HEK293 (cell line): ENCODE data around the gene TRMU.

Source experiments
- CTCF ChIA-PET: fragments of 350-600 bp; formaldehyde crosslinking; extraction: SDS; loops from one replicate; lab custom pipeline; 2021; ENCODE audit warnings: antibody characterized with exemption; lab: Yijun Ruan, JAX
- POLR2A ChIA-PET: fragments of 300-600 bp; formaldehyde crosslinking; extraction: SDS; loops from one replicate; lab custom pipeline; 2020; ENCODE audit warnings: antibody characterized with exemption, inconsistent platforms; lab: Yijun Ruan, JAX
- H3K27ac ChIP-seq: fragments of 200-500 bp; sonication (Bioruptor generic); 2 replicates; pipeline ENCODE4 v1.5.1; 2014; ENCODE audit warnings: low read depth, low read length, control low read depth, inconsistent platforms; ENCODE audit errors: extremely low read depth
- H3K36me3 ChIP-seq, 2 experiments: fragments of 200-500 bp in 1 of 2; sonication (Bioruptor generic) in 1 of 2; 1 replicate in 1 of 2; 2 replicates in 1 of 2; pipeline ENCODE4 v1.5.1; 2014 to 2017; ENCODE audit warnings: inconsistent platforms in 2 of 2, low read length in 2 of 2; ENCODE audit not compliant: control insufficient read depth in 2 of 2, insufficient read depth in 1 of 2
- H3K4me1 ChIP-seq: fragments of 200-500 bp; sonication (Bioruptor generic); 2 replicates; pipeline ENCODE4 v1.5.1; 2014; ENCODE audit warnings: mild to moderate bottlenecking, low read length, inconsistent platforms; ENCODE audit not compliant: control insufficient read depth, insufficient read depth
- H3K4me3 ChIP-seq: 2 replicates; pipeline ENCODE4 v1.5.1; 2011; ENCODE audit warnings: low read depth, mild to moderate bottlenecking, control low read depth, low read length, moderate library complexity
- H3K9me3 ChIP-seq: fragments of 200-500 bp; sonication (Bioruptor generic); 2 replicates; pipeline ENCODE4 v1.5.1; 2014; ENCODE audit warnings: low read depth, low read length, inconsistent platforms; ENCODE audit not compliant: control insufficient read depth, insufficient read depth
- GLIS2 ChIP-seq: fragments of 450-650 bp; formaldehyde crosslinking; IDR thresholded peaks from 2 replicates; pipeline ENCODE4 v1.5.1; 2016; ENCODE audit warnings: missing biosample characterization, missing genetic modification characterization
- HOXD13 ChIP-seq: sonication (generic); formaldehyde crosslinking; IDR thresholded peaks from 2 replicates; pipeline ENCODE4 v1.8.0; 2022; ENCODE audit warnings: missing genetic modification reagents, borderline replicate concordance
- KLF9 ChIP-seq: fragments of 450-650 bp; formaldehyde crosslinking; IDR thresholded peaks from 2 replicates; pipeline ENCODE4 v1.5.1; 2016; ENCODE audit warnings: missing biosample characterization, missing genetic modification characterization, low read depth
- SCRT2 ChIP-seq: fragments of 450-650 bp; formaldehyde crosslinking; IDR thresholded peaks from 2 replicates; pipeline ENCODE4 v1.5.1; 2016; ENCODE audit warnings: missing biosample characterization, missing genetic modification characterization
- TCF7L2 ChIP-seq: IDR thresholded peaks from 2 replicates; pipeline ENCODE4 v1.6.1; 2011; ENCODE audit warnings: low read depth, mild to moderate bottlenecking, inconsistent platforms, low read length, moderate library complexity, borderline replicate concordance
- ZBTB48 ChIP-seq: fragments of 450-650 bp; formaldehyde crosslinking; IDR thresholded peaks from 2 replicates; pipeline ENCODE4 v1.5.1; 2016; ENCODE audit warnings: missing biosample characterization, missing genetic modification characterization
- ZEB2 ChIP-seq: fragments of 450-650 bp; formaldehyde crosslinking; IDR thresholded peaks from 2 replicates; pipeline ENCODE4 v1.5.1; 2016; ENCODE audit warnings: missing biosample characterization, missing genetic modification characterization
- ZNF157 ChIP-seq: fragments of 450-650 bp; formaldehyde crosslinking; IDR thresholded peaks from 2 replicates; pipeline ENCODE4 v1.5.1; 2016; ENCODE audit warnings: missing biosample characterization, missing genetic modification characterization
- ZNF239 ChIP-seq: fragments of 450-650 bp; formaldehyde crosslinking; IDR thresholded peaks from 2 replicates; pipeline ENCODE4 v1.5.1; 2016; ENCODE audit warnings: missing biosample characterization, missing genetic modification characterization
- ZNF292 ChIP-seq: fragments of 450-650 bp; formaldehyde crosslinking; IDR thresholded peaks from 2 replicates; pipeline ENCODE4 v1.5.1; 2016; ENCODE audit warnings: low read depth, missing biosample characterization, missing genetic modification characterization, borderline replicate concordance
- ZNF324 ChIP-seq: fragments of 450-650 bp; formaldehyde crosslinking; IDR thresholded peaks from 2 replicates; pipeline ENCODE4 v1.5.1; 2016; ENCODE audit warnings: missing biosample characterization, missing genetic modification characterization
- ZNF350 ChIP-seq: fragments of 450-650 bp; formaldehyde crosslinking; IDR thresholded peaks from 2 replicates; pipeline ENCODE4 v1.5.0; 2017; ENCODE audit warnings: missing biosample characterization, mild to moderate bottlenecking, missing genetic modification characterization
- ZNF433 ChIP-seq: fragments of 450-650 bp; formaldehyde crosslinking; IDR thresholded peaks from 2 replicates; pipeline ENCODE4 v1.5.1; 2016; ENCODE audit warnings: missing biosample characterization, missing genetic modification characterization, low read depth
- ZNF610 ChIP-seq: fragments of 450-650 bp; formaldehyde crosslinking; IDR thresholded peaks from 2 replicates; pipeline ENCODE4 v1.5.1; 2016; ENCODE audit warnings: missing biosample characterization, missing genetic modification characterization, borderline replicate concordance
- ZNF768 ChIP-seq: fragments of 450-650 bp; formaldehyde crosslinking; IDR thresholded peaks from 2 replicates; pipeline ENCODE4 v1.5.1; 2018; ENCODE audit warnings: missing biosample characterization, mild to moderate bottlenecking, missing genetic modification characterization
- TF ChIP-seq, protein P1 (sequence below): fragments of 450-650 bp; formaldehyde crosslinking; IDR thresholded peaks from 2 replicates; pipeline ENCODE4 v1.5.1; 2017; ENCODE audit warnings: missing biosample characterization, missing genetic modification characterization
- TF ChIP-seq, protein P2 (sequence below): fragments of 450-650 bp; formaldehyde crosslinking; conservative IDR thresholded peaks from 2 replicates; pipeline ENCODE4 v1.5.1; 2016; ENCODE audit warnings: low read depth, missing biosample characterization, missing genetic modification characterization
- TF ChIP-seq, protein P3 (sequence below): fragments of 450-650 bp; formaldehyde crosslinking; IDR thresholded peaks from 2 replicates; pipeline ENCODE4 v1.5.1; 2016; ENCODE audit warnings: missing biosample characterization, missing genetic modification characterization

The TRMU gene

DNA sequence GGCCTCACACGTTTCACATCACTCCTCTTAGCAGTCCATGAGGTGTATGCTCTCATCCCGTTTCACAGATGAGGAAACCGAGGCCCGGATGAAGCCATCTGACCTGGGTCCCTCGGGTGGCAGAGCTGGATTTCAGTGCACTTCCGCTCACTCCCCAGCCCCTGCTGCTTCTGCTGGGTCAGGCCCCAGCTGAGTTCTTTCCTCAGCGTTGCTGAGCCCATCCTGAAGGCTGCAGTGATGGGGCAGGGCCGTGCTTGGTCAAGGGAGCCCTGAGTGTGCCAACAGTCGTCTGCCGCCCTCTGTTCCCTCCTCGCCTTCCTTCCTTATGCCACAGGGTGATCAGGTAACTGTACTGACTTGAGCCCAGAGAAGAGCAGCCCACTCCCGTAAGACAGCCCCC is 12.1 kb downstream of the TRMU start:
- Histone ChIP-seq H3K4me1 (peaks cover 1% of the 10 kb centered on the region; the same call in 1 of the 2 replicates), H3K9me3 (no peaks in the 10 kb centered on the region), H3K36me3 (peaks cover 67 to 99% of the 10 kb centered on the region in 2 experiments), H3K4me3 (no peak overlapping the region), H3K27ac (no peak overlapping the region)
- ChIA-PET CTCF (interaction anchor here (0.9 kb wide), 1 partner anchor 20 kb away, joined by 3 read pairs; no protein-coding TSS in a partner anchor), POLR2A (no interaction called here)
- TF ChIP-seq, protein P1, sequence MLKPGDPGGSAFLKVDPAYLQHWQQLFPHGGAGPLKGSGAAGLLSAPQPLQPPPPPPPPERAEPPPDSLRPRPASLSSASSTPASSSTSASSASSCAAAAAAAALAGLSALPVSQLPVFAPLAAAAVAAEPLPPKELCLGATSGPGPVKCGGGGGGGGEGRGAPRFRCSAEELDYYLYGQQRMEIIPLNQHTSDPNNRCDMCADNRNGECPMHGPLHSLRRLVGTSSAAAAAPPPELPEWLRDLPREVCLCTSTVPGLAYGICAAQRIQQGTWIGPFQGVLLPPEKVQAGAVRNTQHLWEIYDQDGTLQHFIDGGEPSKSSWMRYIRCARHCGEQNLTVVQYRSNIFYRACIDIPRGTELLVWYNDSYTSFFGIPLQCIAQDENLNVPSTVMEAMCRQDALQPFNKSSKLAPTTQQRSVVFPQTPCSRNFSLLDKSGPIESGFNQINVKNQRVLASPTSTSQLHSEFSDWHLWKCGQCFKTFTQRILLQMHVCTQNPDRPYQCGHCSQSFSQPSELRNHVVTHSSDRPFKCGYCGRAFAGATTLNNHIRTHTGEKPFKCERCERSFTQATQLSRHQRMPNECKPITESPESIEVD (tag by site-specific recombination) = no peak
- TF ChIP-seq ZNF768 (tag by site-specific recombination) (no peak), GLIS2 (no peak), ZNF350 (tag by site-specific recombination) (no peak), TCF7L2 (no peak), ZBTB48 (tag by site-specific recombination) (no peak), ZNF157 (tag by site-specific recombination) (no peak)
- TF ChIP-seq, protein P2, sequence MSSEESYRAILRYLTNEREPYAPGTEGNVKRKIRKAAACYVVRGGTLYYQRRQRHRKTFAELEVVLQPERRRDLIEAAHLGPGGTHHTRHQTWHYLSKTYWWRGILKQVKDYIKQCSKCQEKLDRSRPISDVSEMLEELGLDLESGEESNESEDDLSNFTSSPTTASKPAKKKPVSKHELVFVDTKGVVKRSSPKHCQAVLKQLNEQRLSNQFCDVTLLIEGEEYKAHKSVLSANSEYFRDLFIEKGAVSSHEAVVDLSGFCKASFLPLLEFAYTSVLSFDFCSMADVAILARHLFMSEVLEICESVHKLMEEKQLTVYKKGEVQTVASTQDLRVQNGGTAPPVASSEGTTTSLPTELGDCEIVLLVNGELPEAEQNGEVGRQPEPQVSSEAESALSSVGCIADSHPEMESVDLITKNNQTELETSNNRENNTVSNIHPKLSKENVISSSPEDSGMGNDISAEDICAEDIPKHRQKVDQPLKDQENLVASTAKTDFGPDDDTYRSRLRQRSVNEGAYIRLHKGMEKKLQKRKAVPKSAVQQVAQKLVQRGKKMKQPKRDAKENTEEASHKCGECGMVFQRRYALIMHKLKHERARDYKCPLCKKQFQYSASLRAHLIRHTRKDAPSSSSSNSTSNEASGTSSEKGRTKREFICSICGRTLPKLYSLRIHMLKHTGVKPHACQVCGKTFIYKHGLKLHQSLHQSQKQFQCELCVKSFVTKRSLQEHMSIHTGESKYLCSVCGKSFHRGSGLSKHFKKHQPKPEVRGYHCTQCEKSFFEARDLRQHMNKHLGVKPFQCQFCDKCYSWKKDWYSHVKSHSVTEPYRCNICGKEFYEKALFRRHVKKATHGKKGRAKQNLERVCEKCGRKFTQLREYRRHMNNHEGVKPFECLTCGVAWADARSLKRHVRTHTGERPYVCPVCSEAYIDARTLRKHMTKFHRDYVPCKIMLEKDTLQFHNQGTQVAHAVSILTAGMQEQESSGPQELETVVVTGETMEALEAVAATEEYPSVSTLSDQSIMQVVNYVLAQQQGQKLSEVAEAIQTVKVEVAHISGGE = no peak
- TF ChIP-seq, protein P3, sequence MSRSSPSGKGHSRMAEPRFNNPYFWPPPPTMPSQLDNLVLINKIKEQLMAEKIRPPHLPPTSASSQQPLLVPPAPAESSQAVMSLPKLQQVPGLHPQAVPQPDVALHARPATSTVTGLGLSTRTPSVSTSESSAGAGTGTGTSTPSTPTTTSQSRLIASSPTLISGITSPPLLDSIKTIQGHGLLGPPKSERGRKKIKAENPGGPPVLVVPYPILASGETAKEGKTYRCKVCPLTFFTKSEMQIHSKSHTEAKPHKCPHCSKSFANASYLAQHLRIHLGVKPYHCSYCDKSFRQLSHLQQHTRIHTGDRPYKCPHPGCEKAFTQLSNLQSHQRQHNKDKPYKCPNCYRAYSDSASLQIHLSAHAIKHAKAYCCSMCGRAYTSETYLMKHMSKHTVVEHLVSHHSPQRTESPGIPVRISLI (tag by site-specific recombination) = no peak

DNA sequence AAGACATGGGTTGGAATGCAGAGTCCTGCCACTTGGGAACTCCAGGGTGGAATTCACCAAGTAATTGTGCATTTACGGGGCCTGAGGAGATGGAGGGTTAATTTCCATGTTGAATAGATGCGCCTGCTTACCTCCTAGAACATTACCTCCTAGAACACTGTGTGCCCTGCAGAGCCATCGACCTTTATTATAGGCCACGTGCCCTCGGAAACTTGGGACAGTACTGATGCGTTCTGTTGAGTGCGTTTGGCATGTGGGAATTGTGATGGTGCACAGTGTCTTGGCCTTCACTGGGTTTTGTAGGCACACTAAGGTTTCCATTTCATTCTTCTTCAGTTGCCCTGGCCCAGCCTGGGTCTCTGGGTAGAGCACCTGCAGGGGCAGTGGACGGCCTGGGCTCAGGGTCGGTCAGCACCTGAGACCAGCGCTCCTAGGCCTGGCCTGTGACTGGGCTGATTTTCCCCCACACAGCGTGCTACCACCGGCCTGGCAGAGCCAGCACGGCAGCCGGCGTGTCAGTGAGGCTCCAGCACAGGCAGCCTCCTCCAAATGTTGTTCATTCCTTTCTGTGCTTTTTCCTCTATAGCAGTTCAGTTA is 12.7 kb downstream of the TRMU start:
- TF ChIP-seq ZNF433 (tag by site-specific recombination) (no peak), ZEB2 (tag by site-specific recombination) (no peak), HOXD13 (CRISPR knock-in tag) (no peak), ZNF239 (tag by site-specific recombination) (no peak), ZNF292 (tag by site-specific recombination) (no peak), KLF9 (tag by site-specific recombination) (no peak), SCRT2 (no peak), ZNF324 (tag by site-specific recombination) (no peak), ZNF610 (tag by site-specific recombination) (no peak)
- TF ChIP-seq, protein P2 = no peak
- TF ChIP-seq, protein P1 (tag by site-specific recombination) = no peak
- H3K4me1 ChIP-seq = peaks cover 6% of the 10 kb centered on the region; the same call in 1 of the 2 replicates
- H3K27ac ChIP-seq = no peak overlapping the region
- H3K4me3 ChIP-seq = no peak overlapping the region
- ChIA-PET CTCF (no interaction called here), POLR2A (no interaction called here)
- H3K36me3 ChIP-seq = peaks cover 63 to 99% of the 10 kb centered on the region in 2 experiments
- H3K9me3 ChIP-seq = no peaks in the 10 kb centered on the region
